HepG2 (cell line): ENCODE results near the gene LIME1. TPM values are rescaled to one million over a fixed set of nuclear protein-coding genes. Genes with fewer than 3 reads are reported as not detected.

Experiments
- ARNTL ChIP-seq: sonication (generic); formaldehyde crosslinking; IDR thresholded peaks from 2 replicates; pipeline ENCODE4 v1.4.0; 2020; ENCODE audit warnings: mild to moderate bottlenecking, missing genetic modification reagents
- GPN1 ChIP-seq: sonication (generic); formaldehyde crosslinking; IDR thresholded peaks from 2 replicates; pipeline ENCODE4 v1.5.1; 2020; ENCODE audit warnings: missing genetic modification reagents, borderline replicate concordance
- IRF2 ChIP-seq: IDR thresholded peaks from 2 replicates; pipeline ENCODE4 v1.6.1; 2018; ENCODE audit warnings: missing genetic modification reagents, missing compliant biosample characterization
- MATR3 ChIP-seq: sonication (generic); formaldehyde crosslinking; IDR thresholded peaks from 2 replicates; pipeline ENCODE4 v1.4.0; 2020; ENCODE audit warnings: missing genetic modification reagents
- POLR2AphosphoS5 ChIP-seq: IDR thresholded peaks from 2 replicates; pipeline ENCODE4 v1.6.1; 2012; ENCODE audit warnings: low read depth, low read length
- YY1 ChIP-seq: IDR thresholded peaks from 2 replicates; pipeline ENCODE4 v1.6.1; 2011; ENCODE audit warnings: low read length, low read depth, moderate library complexity, mild to moderate bottlenecking; ENCODE audit not compliant: insufficient read depth, insufficient replicate concordance
- polyA plus RNA-seq, 8 experiments: library from polyadenylated mRNA; depleted of rRNA in 3 of 8; stranded (reverse) in 7 of 8; unstranded in 1 of 8; fragments of >200 nt; fragmentation: Illumina TruSeq in 4 of 8; extraction: Trizol in 4 of 8; gene quantifications; 2 replicates each; pipeline versions ENCODE4 v1.2.1 to v1.2.3, GENCODE V29; 2011 to 2016; ENCODE audit warnings: low read depth in 4 of 8, missing spikeins in 1 of 8, mixed read lengths in 1 of 8; ENCODE audit not compliant: insufficient read depth in 1 of 8
- total RNA-seq, 5 experiments: library from RNA; depleted of rRNA; stranded (reverse); fragments of >200 nt; fragmentation: Illumina TruSeq; extraction: Trizol; gene quantifications; 2 replicates each; pipeline ENCODE4 v1.2.3, GENCODE V29; 2016; ENCODE audit warnings: low read depth in 1 of 5
- TF ChIP-seq, protein P1 (sequence below): sonication (generic); formaldehyde crosslinking; conservative IDR thresholded peaks from 2 replicates; pipeline ENCODE4 v1.4.0; 2020; ENCODE audit warnings: missing genetic modification reagents
- TF ChIP-seq, protein P2 (sequence below): sonication (generic); formaldehyde crosslinking; IDR thresholded peaks from 2 replicates; pipeline ENCODE4 v1.9.0; 2021; ENCODE audit warnings: missing genetic modification reagents, mild to moderate bottlenecking, borderline replicate concordance

Gene LIME1
- total and polyA plus RNA-seq, 2 of the 13 experiments (the other 11 are each of a cell fraction or from before 2014, with no cell fraction given), result 13.0 to 61.5 TPM

DNA sequence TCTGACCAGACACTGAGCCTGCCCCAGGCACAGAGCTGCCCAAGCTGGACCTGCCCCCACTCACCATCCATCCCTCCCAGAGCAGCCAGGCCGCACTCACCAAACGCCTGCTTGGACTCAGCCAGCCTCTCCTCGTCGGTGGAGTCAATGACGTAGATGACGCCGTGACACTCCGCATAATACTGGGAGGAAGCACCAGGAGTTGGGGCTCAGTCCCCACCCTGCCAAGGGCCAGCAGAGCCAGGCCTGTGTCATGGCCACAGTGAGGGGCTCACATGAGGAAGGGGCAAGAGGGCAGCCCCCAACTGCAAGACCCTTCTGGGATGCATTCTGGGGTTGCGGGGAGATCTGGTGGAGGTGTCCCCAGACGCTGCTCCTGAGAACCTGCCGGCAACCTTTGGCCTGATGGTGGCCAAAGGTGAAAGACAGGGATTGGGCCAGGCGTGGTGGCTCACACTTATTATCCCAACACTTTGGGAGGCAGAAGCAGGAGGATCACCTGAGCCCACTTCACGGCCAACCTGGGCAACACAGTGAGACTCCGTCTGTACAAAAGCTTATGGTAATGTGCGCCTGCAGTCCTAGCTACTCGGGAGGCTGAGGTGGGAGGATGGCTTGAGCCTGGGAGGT is 34.3 kb upstream of the LIME1 start (continued):
- TF ChIP-seq, protein P1, sequence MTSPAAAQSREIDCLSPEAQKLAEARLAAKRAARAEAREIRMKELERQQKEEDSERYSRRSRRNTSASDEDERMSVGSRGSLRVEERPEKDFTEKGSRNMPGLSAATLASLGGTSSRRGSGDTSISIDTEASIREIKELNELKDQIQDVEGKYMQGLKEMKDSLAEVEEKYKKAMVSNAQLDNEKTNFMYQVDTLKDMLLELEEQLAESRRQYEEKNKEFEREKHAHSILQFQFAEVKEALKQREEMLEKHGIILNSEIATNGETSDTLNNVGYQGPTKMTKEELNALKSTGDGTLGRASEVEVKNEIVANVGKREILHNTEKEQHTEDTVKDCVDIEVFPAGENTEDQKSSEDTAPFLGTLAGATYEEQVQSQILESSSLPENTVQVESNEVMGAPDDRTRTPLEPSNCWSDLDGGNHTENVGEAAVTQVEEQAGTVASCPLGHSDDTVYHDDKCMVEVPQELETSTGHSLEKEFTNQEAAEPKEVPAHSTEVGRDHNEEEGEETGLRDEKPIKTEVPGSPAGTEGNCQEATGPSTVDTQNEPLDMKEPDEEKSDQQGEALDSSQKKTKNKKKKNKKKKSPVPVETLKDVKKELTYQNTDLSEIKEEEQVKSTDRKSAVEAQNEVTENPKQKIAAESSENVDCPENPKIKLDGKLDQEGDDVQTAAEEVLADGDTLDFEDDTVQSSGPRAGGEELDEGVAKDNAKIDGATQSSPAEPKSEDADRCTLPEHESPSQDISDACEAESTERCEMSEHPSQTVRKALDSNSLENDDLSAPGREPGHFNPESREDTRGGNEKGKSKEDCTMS, result no peak
- no peak for TF ChIP-seq YY1
- no peak for TF ChIP-seq MATR3
- no peak for TF ChIP-seq GPN1 (CRISPR knock-in tag)
- TF ChIP-seq IRF2 (CRISPR knock-in tag), result no peak
- TF ChIP-seq, protein P2, sequence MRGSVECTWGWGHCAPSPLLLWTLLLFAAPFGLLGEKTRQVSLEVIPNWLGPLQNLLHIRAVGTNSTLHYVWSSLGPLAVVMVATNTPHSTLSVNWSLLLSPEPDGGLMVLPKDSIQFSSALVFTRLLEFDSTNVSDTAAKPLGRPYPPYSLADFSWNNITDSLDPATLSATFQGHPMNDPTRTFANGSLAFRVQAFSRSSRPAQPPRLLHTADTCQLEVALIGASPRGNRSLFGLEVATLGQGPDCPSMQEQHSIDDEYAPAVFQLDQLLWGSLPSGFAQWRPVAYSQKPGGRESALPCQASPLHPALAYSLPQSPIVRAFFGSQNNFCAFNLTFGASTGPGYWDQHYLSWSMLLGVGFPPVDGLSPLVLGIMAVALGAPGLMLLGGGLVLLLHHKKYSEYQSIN, result no peak
- 0 out of 2 replicates have a peak, but pooled peaks have one; percentile 12 for TF ChIP-seq POLR2AphosphoS5
- no peak for TF ChIP-seq ARNTL (CRISPR knock-in tag)
